ENCODE results near the gene SZT2.
A peak's percentile ranks its signal among the peaks of the same experiment; 100 is the strongest.

The SZT2 gene

DNA sequence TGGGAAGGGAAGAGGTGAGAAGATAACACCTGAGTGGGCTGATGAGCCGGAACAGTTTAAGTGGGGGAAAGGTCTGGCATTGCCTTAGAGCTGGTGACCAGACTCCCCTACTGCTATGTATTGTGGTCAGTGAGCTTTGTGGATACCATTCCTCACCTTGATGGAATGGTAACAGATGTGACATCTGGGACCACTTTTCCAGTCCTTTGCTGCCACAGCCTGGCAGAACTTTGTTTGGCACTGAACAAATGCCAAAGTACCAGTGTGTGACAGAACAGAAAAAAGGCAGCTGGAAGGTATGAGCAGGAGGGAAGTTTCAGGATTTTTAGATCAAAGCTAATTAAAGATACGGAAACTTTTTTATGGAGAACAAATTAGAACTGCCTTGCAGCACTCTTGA, 6.2 kb upstream of the SZT2 start:
- TF ChIP-seq, protein P1, sequence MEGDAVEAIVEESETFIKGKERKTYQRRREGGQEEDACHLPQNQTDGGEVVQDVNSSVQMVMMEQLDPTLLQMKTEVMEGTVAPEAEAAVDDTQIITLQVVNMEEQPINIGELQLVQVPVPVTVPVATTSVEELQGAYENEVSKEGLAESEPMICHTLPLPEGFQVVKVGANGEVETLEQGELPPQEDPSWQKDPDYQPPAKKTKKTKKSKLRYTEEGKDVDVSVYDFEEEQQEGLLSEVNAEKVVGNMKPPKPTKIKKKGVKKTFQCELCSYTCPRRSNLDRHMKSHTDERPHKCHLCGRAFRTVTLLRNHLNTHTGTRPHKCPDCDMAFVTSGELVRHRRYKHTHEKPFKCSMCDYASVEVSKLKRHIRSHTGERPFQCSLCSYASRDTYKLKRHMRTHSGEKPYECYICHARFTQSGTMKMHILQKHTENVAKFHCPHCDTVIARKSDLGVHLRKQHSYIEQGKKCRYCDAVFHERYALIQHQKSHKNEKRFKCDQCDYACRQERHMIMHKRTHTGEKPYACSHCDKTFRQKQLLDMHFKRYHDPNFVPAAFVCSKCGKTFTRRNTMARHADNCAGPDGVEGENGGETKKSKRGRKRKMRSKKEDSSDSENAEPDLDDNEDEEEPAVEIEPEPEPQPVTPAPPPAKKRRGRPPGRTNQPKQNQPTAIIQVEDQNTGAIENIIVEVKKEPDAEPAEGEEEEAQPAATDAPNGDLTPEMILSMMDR (IDR thresholded peaks at IDR 0.05; ENCODE audit: low read depth, low read length, missing control alignments): peak; percentile 17
- H3K4me3 ChIP-seq (replicated peaks; ENCODE audit: low read depth, low read length): no peak overlapping the region
- DNase-seq (ENCODE audit: extremely low read depth, low read depth): no peak

DNA sequence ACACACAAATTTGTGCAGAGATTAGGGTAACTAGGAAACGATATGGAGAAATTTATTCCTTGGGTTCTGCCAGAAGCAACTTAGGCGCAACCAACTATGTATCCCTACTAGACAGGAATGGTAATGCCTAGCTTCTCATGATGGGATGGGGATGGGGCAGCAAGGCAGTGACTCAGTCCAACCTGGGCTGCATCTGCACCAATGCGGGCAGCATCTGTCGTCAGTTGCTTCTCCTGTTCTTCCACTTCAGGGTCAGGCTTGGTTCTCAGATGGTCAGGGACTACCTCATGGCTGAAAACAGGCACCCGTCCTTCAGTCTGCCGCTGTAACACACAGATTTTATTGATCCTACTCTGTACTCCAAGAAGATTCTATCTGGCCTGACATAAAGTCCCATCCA, 3.0 kb upstream of the SZT2 start:
- H3K4me3 ChIP-seq (replicated peaks; ENCODE audit: low read depth, low read length): no peak overlapping the region

DNA sequence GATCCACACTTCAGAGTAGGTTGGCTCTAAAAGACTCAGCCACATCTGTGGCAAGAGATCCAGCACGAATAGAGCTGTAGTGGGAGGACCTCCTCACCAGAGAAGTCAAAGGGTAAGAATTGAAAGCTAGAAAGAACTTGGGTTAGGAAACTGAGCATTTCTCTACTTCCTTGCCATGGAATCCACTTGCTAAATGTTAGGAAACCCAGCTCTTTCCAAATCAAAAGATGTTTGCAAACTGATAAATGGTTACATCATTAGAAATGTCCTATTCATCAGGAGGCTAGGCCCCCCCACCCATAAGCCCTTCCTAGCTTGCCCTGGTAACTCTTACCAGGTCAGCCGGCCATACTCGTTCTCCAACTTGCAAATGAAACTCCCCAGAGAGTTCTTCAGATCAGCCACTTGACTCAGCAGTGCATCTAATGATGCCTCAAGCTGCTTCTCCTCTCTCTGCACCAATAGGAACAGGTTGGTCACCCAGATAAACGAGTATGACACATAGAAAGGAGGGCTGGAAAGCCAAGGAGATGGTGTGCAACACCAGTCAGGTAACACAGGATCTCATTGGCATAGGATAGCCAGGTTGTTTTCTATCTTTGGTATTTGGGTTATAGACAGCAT, 1.6 kb upstream of the SZT2 start:
- TF ChIP-seq, protein P1 (IDR thresholded peaks at IDR 0.05; ENCODE audit: low read depth, low read length, missing control alignments): no peak
- DNase-seq (ENCODE audit: extremely low read depth, low read depth): no peak
- H3K4me3 ChIP-seq (replicated peaks; ENCODE audit: low read depth, low read length): peak overlapping the region; percentile 73; the same call in 1 of the 2 replicates

More for the DNA sequence above, 3.0 kb upstream of the SZT2 start:
- TF ChIP-seq, protein P1 (IDR thresholded peaks at IDR 0.05; ENCODE audit: low read depth, low read length, missing control alignments): no peak
- no peak for DNase-seq (ENCODE audit: extremely low read depth, low read depth)

DNA sequence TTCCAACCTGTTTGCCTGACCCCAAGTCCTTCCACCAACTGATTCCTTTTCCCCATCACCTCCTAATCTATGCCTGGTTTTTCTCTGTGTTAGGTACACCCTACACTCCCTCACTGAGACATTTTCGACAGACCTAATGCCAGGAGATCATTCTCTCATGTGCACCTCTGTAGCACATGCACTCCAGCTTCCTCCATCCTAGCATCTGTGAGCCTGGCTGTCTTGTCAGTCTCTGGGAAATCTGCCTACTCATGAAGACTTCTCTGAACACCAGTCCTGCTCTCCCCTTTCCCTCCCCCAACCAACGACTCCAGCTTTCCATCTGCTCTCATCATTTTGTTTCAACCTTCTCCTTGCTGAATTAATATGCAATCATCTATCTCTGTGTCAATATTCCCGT, 1.1 kb upstream of the SZT2 start:
- TF ChIP-seq, protein P1 (IDR thresholded peaks at IDR 0.05; ENCODE audit: low read depth, low read length, missing control alignments): no peak
- DNase-seq (ENCODE audit: extremely low read depth, low read depth): no peak
- H3K4me3 ChIP-seq (replicated peaks; ENCODE audit: low read depth, low read length): peak overlapping the region; percentile 73

DNA sequence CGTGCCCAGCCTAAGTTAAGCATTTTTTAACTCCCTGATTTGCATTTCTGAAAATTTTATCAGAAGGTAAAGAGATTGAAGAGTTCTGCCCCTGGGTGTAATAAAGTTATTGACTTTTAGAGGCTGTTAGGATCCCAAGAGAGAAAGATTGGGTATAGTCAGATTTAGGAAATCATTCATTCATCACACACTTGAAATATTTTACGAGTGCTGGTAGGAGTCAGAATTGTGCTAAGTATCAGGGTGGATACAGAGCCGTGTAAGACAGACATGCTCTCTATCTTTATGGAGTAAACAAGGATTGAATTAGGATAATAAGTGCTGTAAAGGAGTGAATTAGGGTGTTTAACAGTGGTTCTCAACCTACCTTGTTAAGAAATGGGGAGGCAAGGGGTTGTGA, 3.0 kb downstream of the SZT2 start:
- H3K4me3 ChIP-seq (replicated peaks; ENCODE audit: low read depth, low read length): no peak overlapping the region
- TF ChIP-seq, protein P1 (IDR thresholded peaks at IDR 0.05; ENCODE audit: low read depth, low read length, missing control alignments): no peak
- DNase-seq (ENCODE audit: extremely low read depth, low read depth): no peak

DNA sequence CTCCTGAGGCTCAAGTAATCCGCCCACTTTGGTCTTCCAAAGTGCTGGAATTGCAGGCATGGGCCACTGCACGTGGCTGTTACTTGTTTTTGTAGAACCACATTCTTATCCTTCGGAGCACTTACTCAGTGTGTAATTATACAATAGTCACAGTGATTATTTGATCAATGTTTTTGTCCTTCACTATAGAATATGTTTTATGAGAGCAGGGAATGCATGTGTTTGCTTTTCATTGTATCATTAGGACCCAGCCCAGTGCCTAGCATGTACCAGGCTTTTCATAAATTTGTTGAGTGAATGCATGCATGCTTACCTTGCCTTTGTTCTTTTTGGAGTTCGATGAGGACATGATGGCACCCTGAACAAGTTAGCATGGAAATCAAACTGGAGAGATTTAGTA, 5.8 kb downstream of the SZT2 start:
- no peak for DNase-seq (ENCODE audit: extremely low read depth, low read depth)
- TF ChIP-seq, protein P1 (IDR thresholded peaks at IDR 0.05; ENCODE audit: low read depth, low read length, missing control alignments): no peak
- H3K4me3 ChIP-seq (replicated peaks; ENCODE audit: low read depth, low read length): no peak overlapping the region

DNA sequence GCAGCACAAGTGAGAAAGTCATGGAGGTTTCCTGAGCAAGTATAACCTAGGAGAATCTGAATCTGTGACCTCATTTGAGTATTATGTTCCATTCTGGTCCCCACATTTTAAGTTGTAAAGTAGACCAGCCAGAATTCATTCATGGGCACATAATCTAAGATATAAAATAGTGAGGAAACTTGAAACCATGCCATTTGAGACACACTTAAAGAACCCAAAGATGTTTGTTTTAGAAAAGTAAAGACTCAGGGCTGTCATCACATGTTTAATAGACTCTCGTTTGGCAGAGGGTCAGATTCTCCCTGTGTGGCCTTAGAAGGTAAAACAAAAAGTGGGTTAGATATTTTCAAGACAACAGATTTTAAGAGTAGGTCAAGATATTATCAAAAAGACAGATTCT, 6.4 kb downstream of the SZT2 start:
- DNase-seq (ENCODE audit: extremely low read depth, low read depth): no peak
- no peak overlapping the region for H3K4me3 ChIP-seq (replicated peaks; ENCODE audit: low read depth, low read length)
- TF ChIP-seq, protein P1 (IDR thresholded peaks at IDR 0.05; ENCODE audit: low read depth, low read length, missing control alignments): no peak

Measured in HFF-Myc (cell line).